Activated T-cell treated with anti-CD3 and anti-CD28 coated beads, Interleukin-2, amount 50 U/mL, for 24 hours (primary cell): Measurements from ENCODE around the gene DLEC1.
A peak's percentile ranks its signal among the peaks of the same experiment; 100 is the strongest.
"Not testable (repeated sequence)": the region's sequence is repeated elsewhere in the genome, so short reads cannot be mapped to it uniquely, and the experiment has no call there.

Experiments
- DNase-seq: peaks from one replicate; pipeline ENCODE4 v3.0.0-alpha.2; 2020
- H3K27ac Mint-ChIP-seq: 2 replicates; pipeline ENCODE4 v1.8.0; 2020; ENCODE audit warnings: mild to moderate bottlenecking, mixed read lengths
- H3K27me3 Mint-ChIP-seq: 2 replicates; pipeline ENCODE4 v1.8.0; 2020; ENCODE audit warnings: mixed read lengths
- H3K36me3 Mint-ChIP-seq: 2 replicates; pipeline ENCODE4 v1.8.0; 2020; ENCODE audit warnings: low read depth, mixed read lengths
- H3K4me1 Mint-ChIP-seq: 2 replicates; pipeline ENCODE4 v1.8.0; 2020; ENCODE audit warnings: low read depth, mixed read lengths
- H3K4me3 Mint-ChIP-seq: 2 replicates; pipeline ENCODE4 v1.8.0; 2020; ENCODE audit warnings: mild to moderate bottlenecking, moderate library complexity, mixed read lengths
- H3K9me3 Mint-ChIP-seq: 2 replicates; pipeline ENCODE4 v1.8.0; 2020; ENCODE audit warnings: mixed read lengths

DLEC1 gene

GRCh38 chr3:38036286-38036685 is 2.7 kb upstream of the DLEC1 start:
- DNase-seq, result no peak
- peaks cover 7% of the 10 kb centered on the region for H3K27me3 Mint-ChIP-seq
- H3K4me1 Mint-ChIP-seq, result peaks cover 39% of the 10 kb centered on the region
- H3K36me3 Mint-ChIP-seq, result peaks cover 4% of the 10 kb centered on the region
- peaks cover 10% of the 10 kb centered on the region for H3K9me3 Mint-ChIP-seq
- no peak overlapping the region for H3K4me3 Mint-ChIP-seq
- no peak overlapping the region for H3K27ac Mint-ChIP-seq

- peaks cover 34% of the 10 kb centered on the region for H3K4me1 Mint-ChIP-seq
Measured at GRCh38 chr3:38036906-38037305, 2.1 kb upstream of the DLEC1 start.

GRCh38 chr3:38038447-38038911 is 529 bp upstream of the DLEC1 start:
- peaks cover 10% of the 10 kb centered on the region for H3K9me3 Mint-ChIP-seq
- peak overlapping the region; percentile 95 for H3K27ac Mint-ChIP-seq
- peaks cover 5% of the 10 kb centered on the region for H3K27me3 Mint-ChIP-seq
- peak overlapping the region; percentile 47 for H3K4me3 Mint-ChIP-seq
- peaks cover 34% of the 10 kb centered on the region for H3K4me1 Mint-ChIP-seq
- peaks cover 4% of the 10 kb centered on the region for H3K36me3 Mint-ChIP-seq
- no peak for DNase-seq

More at GRCh38 chr3:38036906-38037305, 2.1 kb upstream of the DLEC1 start:
- Mint-ChIP-seq H3K27me3 (peaks cover 7% of the 10 kb centered on the region), H3K4me3 (no peak overlapping the region), H3K27ac (no peak overlapping the region), H3K9me3 (peaks cover 10% of the 10 kb centered on the region), H3K36me3 (peaks cover 4% of the 10 kb centered on the region)
- no peak for DNase-seq

GRCh38 chr3:38039899-38040261 is 872 bp downstream of the DLEC1 start:
- Mint-ChIP-seq H3K4me1 (peaks cover 34% of the 10 kb centered on the region), H3K9me3 (peaks cover 10% of the 10 kb centered on the region), H3K36me3 (peaks cover 4% of the 10 kb centered on the region), H3K4me3 (peak overlapping the region; percentile 47), H3K27me3 (peaks cover 3% of the 10 kb centered on the region), H3K27ac (peak overlapping the region; percentile 95)
- DNase-seq, result peak; percentile 58

GRCh38 chr3:38040401-38040800 is 1.4 kb downstream of the DLEC1 start:
- peaks cover 4% of the 10 kb centered on the region for H3K36me3 Mint-ChIP-seq

GRCh38 chr3:38043486-38043885 is 4.5 kb downstream of the DLEC1 start:
- H3K4me3 Mint-ChIP-seq, result no peak overlapping the region
- DNase-seq, result no peak
- H3K36me3 Mint-ChIP-seq, result no peaks in the 10 kb centered on the region
- H3K27me3 Mint-ChIP-seq, result peaks cover 3% of the 10 kb centered on the region
- peaks cover 2% of the 10 kb centered on the region for H3K9me3 Mint-ChIP-seq
- H3K4me1 Mint-ChIP-seq, result peaks cover 21% of the 10 kb centered on the region
- no peak overlapping the region for H3K27ac Mint-ChIP-seq

More at GRCh38 chr3:38040401-38040800, 1.4 kb downstream of the DLEC1 start:
- DNase-seq, result no peak
- H3K4me3 Mint-ChIP-seq, result peak overlapping the region; percentile 47
- peaks cover 34% of the 10 kb centered on the region for H3K4me1 Mint-ChIP-seq
- peaks cover 10% of the 10 kb centered on the region for H3K9me3 Mint-ChIP-seq
- peaks cover 3% of the 10 kb centered on the region for H3K27me3 Mint-ChIP-seq
- peak overlapping the region; percentile 95 for H3K27ac Mint-ChIP-seq

- DNase-seq, result no peak
- H3K4me1 Mint-ChIP-seq, result no peaks in the 10 kb centered on the region
- no peaks in the 10 kb centered on the region for H3K9me3 Mint-ChIP-seq
- no peak overlapping the region for H3K27ac Mint-ChIP-seq
- H3K27me3 Mint-ChIP-seq, result no peaks in the 10 kb centered on the region
- H3K4me3 Mint-ChIP-seq, result no peak overlapping the region
- peaks cover 3% of the 10 kb centered on the region for H3K36me3 Mint-ChIP-seq
Measured at GRCh38 chr3:38046027-38046426, 7.0 kb downstream of the DLEC1 start.

GRCh38 chr3:38046821-38047220 is 7.8 kb downstream of the DLEC1 start:
- Mint-ChIP-seq H3K4me3 (no peak overlapping the region), H3K4me1 (no peaks in the 10 kb centered on the region), H3K27me3 (no peaks in the 10 kb centered on the region), H3K9me3 (no peaks in the 10 kb centered on the region), H3K36me3 (peaks cover 3% of the 10 kb centered on the region), H3K27ac (no peak overlapping the region)
- DNase-seq, result no peak

GRCh38 chr3:38047896-38048295 is 8.9 kb downstream of the DLEC1 start:
- H3K4me3 Mint-ChIP-seq, result no peak overlapping the region
- DNase-seq, result no peak
- H3K27me3 Mint-ChIP-seq, result no peaks in the 10 kb centered on the region
- H3K36me3 Mint-ChIP-seq, result peaks cover 3% of the 10 kb centered on the region
- H3K9me3 Mint-ChIP-seq, result no peaks in the 10 kb centered on the region
- H3K27ac Mint-ChIP-seq, result no peak overlapping the region
- H3K4me1 Mint-ChIP-seq, result no peaks in the 10 kb centered on the region

- Mint-ChIP-seq H3K4me3 (no peak overlapping the region), H3K9me3 (no peaks in the 10 kb centered on the region), H3K36me3 (peaks cover 3% of the 10 kb centered on the region), H3K4me1 (peaks cover 2% of the 10 kb centered on the region), H3K27ac (no peak overlapping the region), H3K27me3 (no peaks in the 10 kb centered on the region)
- no peak for DNase-seq
Measured at GRCh38 chr3:38049358-38050126, 10.5 kb downstream of the DLEC1 start.

- Mint-ChIP-seq H3K27me3 (no peaks in the 10 kb centered on the region), H3K4me3 (no peak overlapping the region), H3K4me1 (peaks cover 9% of the 10 kb centered on the region), H3K36me3 (peaks cover 3% of the 10 kb centered on the region), H3K27ac (no peak overlapping the region), H3K9me3 (no peaks in the 10 kb centered on the region)
- no peak for DNase-seq
Measured at GRCh38 chr3:38051131-38051530, 12.1 kb downstream of the DLEC1 start.

GRCh38 chr3:38053286-38053685 is 14.3 kb downstream of the DLEC1 start:
- not testable (repeated sequence) for H3K27ac Mint-ChIP-seq, H3K9me3 Mint-ChIP-seq, H3K4me3 Mint-ChIP-seq, H3K27me3 Mint-ChIP-seq, H3K4me1 Mint-ChIP-seq, H3K36me3 Mint-ChIP-seq, DNase-seq

GRCh38 chr3:38053813-38054498 is 14.9 kb downstream of the DLEC1 start:
- H3K36me3 Mint-ChIP-seq, H3K27me3 Mint-ChIP-seq, H3K9me3 Mint-ChIP-seq, H3K4me1 Mint-ChIP-seq, H3K4me3 Mint-ChIP-seq, DNase-seq: not testable (repeated sequence)
- H3K27ac Mint-ChIP-seq, result peak overlapping the region; percentile 58

- Mint-ChIP-seq H3K27me3 (no peaks in the 10 kb centered on the region), H3K4me3 (no peak overlapping the region), H3K4me1 (peaks cover 9% of the 10 kb centered on the region), H3K9me3 (no peaks in the 10 kb centered on the region), H3K36me3 (no peaks in the 10 kb centered on the region), H3K27ac (peak overlapping the region; percentile 58)
- DNase-seq, result no peak
Measured at GRCh38 chr3:38054499-38055001, 15.5 kb downstream of the DLEC1 start.

- no peak overlapping the region for H3K4me3 Mint-ChIP-seq
- no peaks in the 10 kb centered on the region for H3K27me3 Mint-ChIP-seq
- H3K27ac Mint-ChIP-seq, result no peak overlapping the region
- no peaks in the 10 kb centered on the region for H3K9me3 Mint-ChIP-seq
- no peaks in the 10 kb centered on the region for H3K36me3 Mint-ChIP-seq
- peaks cover 9% of the 10 kb centered on the region for H3K4me1 Mint-ChIP-seq
- no peak for DNase-seq
Measured at GRCh38 chr3:38059148-38059547, 20.1 kb downstream of the DLEC1 start.
